Endothelial cell (in vitro differentiated cells): ENCODE data around the gene UBLCP1. TPM values are rescaled to one million over a fixed set of nuclear protein-coding genes. Genes with fewer than 3 reads are reported as not detected.
"Not testable (repeated sequence)": the region's sequence is repeated elsewhere in the genome, so short reads cannot be mapped to it uniquely, and the experiment has no call there.

ENCODE experiments used
- DNase-seq: peaks from one replicate; pipeline ENCODE4 v3.0.0; 2021; ENCODE audit warnings: low spot score
- H3K27ac Mint-ChIP-seq: one replicate; pipeline ENCODE4 v1.8.0; 2021; ENCODE audit warnings: mixed read lengths, inconsistent platforms; ENCODE audit not compliant: unreplicated experiment
- H3K27me3 Mint-ChIP-seq: one replicate; pipeline ENCODE4 v1.8.0; 2021; ENCODE audit warnings: mild to moderate bottlenecking, moderate library complexity, mixed read lengths, inconsistent platforms; ENCODE audit not compliant: unreplicated experiment
- H3K36me3 Mint-ChIP-seq: one replicate; pipeline ENCODE4 v1.8.0; 2021; ENCODE audit warnings: mild to moderate bottlenecking, low read depth, mixed read lengths, inconsistent platforms; ENCODE audit not compliant: unreplicated experiment
- H3K4me1 Mint-ChIP-seq: one replicate; pipeline ENCODE4 v1.8.0; 2021; ENCODE audit warnings: mild to moderate bottlenecking, mixed read lengths, inconsistent platforms; ENCODE audit not compliant: unreplicated experiment
- H3K4me3 Mint-ChIP-seq: one replicate; pipeline ENCODE4 v1.8.0; 2021; ENCODE audit warnings: mild to moderate bottlenecking, mixed read lengths, inconsistent platforms; ENCODE audit not compliant: unreplicated experiment
- H3K9me3 Mint-ChIP-seq: one replicate; pipeline ENCODE4 v1.8.0; 2021; ENCODE audit warnings: mixed read lengths, inconsistent platforms; ENCODE audit not compliant: unreplicated experiment
- CTCF ChIP-seq: fragments of 200-600 bp; sonication (generic); IDR thresholded peaks from one replicate; pipeline ENCODE4 v1.5.0; 2021; ENCODE audit warnings: antibody characterized with exemption; ENCODE audit not compliant: unreplicated experiment
- total RNA-seq: library from RNA; stranded (reverse); fragmentation: NEBNext Ultra II Directional; extraction: Animal tissue kit (Norgen Biotek cat#: 25700); gene quantifications from one replicate; pipeline ENCODE4 v1.2.1, GENCODE V29; 2021; ENCODE audit not compliant: unreplicated experiment

UBLCP1 gene
- total RNA-seq, 1 donor from 2014 or later: 24.5 TPM

- H3K4me1 Mint-ChIP-seq: no peaks in the 10 kb centered on the region
- no peak for DNase-seq
- H3K36me3 Mint-ChIP-seq: no peaks in the 10 kb centered on the region
- peaks cover 3% of the 10 kb centered on the region for H3K27me3 Mint-ChIP-seq
- TF ChIP-seq CTCF: no peak
- no peaks in the 10 kb centered on the region for H3K9me3 Mint-ChIP-seq
- no peak overlapping the region for H3K4me3 Mint-ChIP-seq
- H3K27ac Mint-ChIP-seq: no peak overlapping the region
Observed at GRCh38 chr5:159226451-159226850, 36.6 kb upstream of the UBLCP1 start.

- no peak overlapping the region for H3K4me3 Mint-ChIP-seq
- H3K9me3 Mint-ChIP-seq: no peaks in the 10 kb centered on the region
- H3K27ac Mint-ChIP-seq: no peak overlapping the region
- no peaks in the 10 kb centered on the region for H3K36me3 Mint-ChIP-seq
- DNase-seq: no peak
- TF ChIP-seq CTCF: no peak
- no peaks in the 10 kb centered on the region for H3K4me1 Mint-ChIP-seq
- peaks cover 3% of the 10 kb centered on the region for H3K27me3 Mint-ChIP-seq
Observed at GRCh38 chr5:159227452-159227851, 35.6 kb upstream of the UBLCP1 start.

- not testable (repeated sequence) for H3K27me3 Mint-ChIP-seq, H3K27ac Mint-ChIP-seq, DNase-seq
Observed at GRCh38 chr5:159228097-159228496, 35.0 kb upstream of the UBLCP1 start.

GRCh38 chr5:159230657-159231056 is 32.4 kb upstream of the UBLCP1 start:
- H3K4me3 Mint-ChIP-seq: no peak overlapping the region
- peaks cover 4% of the 10 kb centered on the region for H3K27me3 Mint-ChIP-seq
- TF ChIP-seq CTCF: no peak
- no peaks in the 10 kb centered on the region for H3K36me3 Mint-ChIP-seq
- H3K9me3 Mint-ChIP-seq: no peaks in the 10 kb centered on the region
- DNase-seq: no peak
- H3K4me1 Mint-ChIP-seq: no peaks in the 10 kb centered on the region
- H3K27ac Mint-ChIP-seq: no peak overlapping the region

More at GRCh38 chr5:159228097-159228496, 35.0 kb upstream of the UBLCP1 start:
- not testable (repeated sequence) for H3K9me3 Mint-ChIP-seq, H3K36me3 Mint-ChIP-seq, H3K4me3 Mint-ChIP-seq, H3K4me1 Mint-ChIP-seq

- DNase-seq: no peak
- H3K27me3 Mint-ChIP-seq: peaks cover 4% of the 10 kb centered on the region
- no peak overlapping the region for H3K4me3 Mint-ChIP-seq
- H3K27ac Mint-ChIP-seq: no peak overlapping the region
- no peak for TF ChIP-seq CTCF
- H3K9me3 Mint-ChIP-seq: no peaks in the 10 kb centered on the region
- H3K4me1 Mint-ChIP-seq: no peaks in the 10 kb centered on the region
- no peaks in the 10 kb centered on the region for H3K36me3 Mint-ChIP-seq
Observed at GRCh38 chr5:159231167-159231566, 31.9 kb upstream of the UBLCP1 start.

GRCh38 chr5:159235871-159236520 is 27.1 kb upstream of the UBLCP1 start:
- H3K4me3 Mint-ChIP-seq, H3K27ac Mint-ChIP-seq, H3K27me3 Mint-ChIP-seq, H3K9me3 Mint-ChIP-seq, H3K36me3 Mint-ChIP-seq, DNase-seq, H3K4me1 Mint-ChIP-seq: not testable (repeated sequence)
